HG02642 (cell line): Measurements from ENCODE around the gene KLHL29.

Experiments used
- ATAC-seq: cut with Tn5 transposase; IDR thresholded peaks from one replicate; pipeline ENCODE4 v1.9.1; 2021; ENCODE audit warnings: mild to moderate bottlenecking; ENCODE audit not compliant: unreplicated experiment, poor library complexity

The KLHL29 gene

DNA sequence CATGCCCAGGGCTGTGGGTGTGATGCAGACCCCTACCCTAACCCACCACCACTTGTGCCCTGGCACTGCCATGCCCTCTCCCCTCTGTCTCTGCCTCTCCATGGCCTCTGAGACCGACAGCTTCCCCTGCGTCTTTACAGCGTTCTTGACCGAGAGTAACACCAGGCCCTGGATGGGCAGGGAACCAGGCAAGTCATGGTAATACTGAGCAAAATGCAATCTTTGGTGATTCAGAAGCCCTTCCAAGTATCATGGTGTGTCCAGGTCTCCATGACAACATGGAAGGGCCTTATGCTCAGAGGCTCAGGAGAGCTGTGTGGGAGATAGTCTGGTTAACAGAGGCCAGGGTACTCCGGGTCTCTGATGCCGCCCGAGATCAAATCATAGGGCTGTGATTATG is 176.1 kb downstream of the KLHL29 start:
- ATAC-seq = no peak

DNA sequence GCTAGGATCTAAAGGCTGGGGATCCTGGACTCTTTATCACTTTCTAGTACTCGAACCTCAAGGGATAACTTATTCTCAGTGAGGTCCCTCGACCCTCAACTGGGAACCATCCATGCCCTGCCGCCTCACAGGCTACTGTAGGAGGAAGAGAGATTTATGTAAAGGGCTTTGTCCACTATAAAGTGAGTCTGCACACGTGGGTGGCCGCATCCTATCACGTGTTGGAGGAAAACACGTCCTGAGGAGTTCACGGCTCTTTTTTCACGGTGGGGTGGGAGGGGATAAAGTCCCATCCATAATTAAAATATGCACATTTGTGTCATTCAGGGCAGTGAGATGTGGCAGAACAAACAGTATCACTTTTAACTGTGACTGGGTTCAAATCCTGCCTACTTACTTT is 176.6 kb downstream of the KLHL29 start:
- ATAC-seq = no peak

DNA sequence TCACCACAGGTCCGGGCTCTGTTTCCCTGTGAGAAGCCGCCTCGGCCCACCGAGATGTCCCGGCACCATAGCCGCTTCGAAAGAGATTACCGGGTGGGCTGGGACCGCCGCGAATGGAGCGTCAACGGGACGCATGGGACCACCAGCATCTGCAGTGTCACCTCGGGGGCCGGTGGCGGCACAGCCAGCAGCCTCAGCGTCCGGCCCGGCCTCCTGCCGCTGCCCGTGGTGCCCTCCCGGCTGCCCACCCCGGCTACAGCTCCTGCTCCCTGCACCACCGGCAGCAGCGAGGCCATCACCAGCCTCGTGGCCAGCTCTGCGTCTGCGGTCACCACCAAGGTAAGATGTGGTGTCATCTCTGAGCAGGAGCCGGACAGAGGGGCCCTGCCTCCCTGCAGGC is 177.2 kb downstream of the KLHL29 start:
- no peak for ATAC-seq

DNA sequence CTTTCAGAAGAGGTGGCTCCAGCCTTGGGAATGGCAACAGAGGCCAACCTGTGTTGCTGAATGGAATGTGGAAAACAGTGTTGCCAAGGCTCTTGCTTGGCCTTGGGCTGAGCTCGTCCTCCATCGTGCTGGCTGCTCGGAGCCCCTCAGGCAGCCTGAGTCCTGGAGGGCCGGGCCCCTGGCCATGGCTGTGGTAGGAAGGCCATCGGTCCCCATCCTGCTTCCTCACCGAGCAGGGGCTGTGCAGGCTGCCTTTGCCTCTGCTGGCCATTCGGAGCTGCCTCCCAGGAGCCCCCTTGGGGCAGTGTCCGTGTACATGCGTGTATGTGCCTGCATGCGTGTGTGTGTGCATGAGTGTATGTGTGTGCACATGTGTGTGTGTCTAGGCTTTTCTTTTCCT is 178.2 kb downstream of the KLHL29 start:
- ATAC-seq = no peak

DNA sequence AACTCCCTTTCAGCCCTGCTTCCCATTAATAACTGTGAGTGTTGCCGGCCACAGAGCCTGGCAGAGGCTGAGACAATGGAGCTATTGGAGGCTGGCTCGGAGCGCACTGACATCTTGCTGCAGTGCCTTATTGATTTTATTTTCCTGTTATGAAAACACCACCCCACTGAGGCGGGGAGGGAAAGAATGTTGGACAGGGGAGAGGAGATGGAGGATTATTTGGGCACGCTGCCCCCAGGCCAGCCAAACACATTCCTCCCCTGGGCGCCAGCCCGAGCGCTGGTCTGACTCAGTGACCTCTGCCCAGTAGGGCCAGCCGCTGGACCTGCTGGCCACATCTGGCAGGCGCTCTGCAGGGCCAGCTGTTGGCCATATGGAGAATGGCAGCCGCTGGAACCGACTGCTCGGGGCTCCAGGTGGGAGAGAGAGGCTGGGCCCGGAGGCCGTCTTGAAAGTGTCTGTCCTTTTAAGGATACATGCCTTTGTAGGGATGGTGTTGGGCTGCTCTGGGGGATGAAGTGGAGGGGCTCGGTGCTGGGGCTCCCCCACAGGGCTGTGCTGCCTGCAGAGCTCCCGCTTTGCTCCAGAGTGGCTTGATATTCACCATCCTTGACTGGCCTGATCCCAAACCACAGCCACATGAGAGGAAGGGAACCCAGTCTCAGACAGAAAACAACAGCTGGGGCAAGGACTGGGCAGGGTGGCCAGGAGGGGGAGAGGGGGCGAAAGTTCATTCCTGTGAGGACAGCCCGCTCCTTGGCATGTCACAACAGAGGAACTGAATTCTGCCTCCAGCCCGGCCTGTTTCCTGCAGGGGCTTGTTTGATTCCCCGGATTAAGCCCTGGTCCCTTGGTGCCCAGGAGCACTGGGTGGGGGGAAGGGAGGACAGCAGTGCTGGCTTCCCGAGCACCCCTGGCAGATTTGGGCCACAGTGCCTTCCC is 179.0 kb downstream of the KLHL29 start:
- no peak for ATAC-seq

DNA sequence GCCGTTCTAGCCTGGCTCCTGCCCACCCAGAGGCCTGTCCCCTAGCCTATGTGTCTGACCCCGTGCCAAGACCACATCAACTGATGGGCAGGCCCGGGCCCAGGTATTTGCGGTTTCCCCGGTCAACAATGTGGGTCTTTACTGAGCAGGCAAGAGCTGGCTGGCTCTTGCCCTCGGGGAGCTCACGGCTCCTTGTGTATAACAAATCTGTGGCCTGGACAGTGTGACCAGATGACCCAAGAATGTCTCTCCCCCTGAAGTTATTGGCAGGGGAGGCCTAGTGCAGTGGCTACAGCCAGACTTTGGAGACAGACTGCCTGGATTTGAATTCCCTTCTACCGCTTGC is 179.6 kb downstream of the KLHL29 start:
- ATAC-seq = no peak

DNA sequence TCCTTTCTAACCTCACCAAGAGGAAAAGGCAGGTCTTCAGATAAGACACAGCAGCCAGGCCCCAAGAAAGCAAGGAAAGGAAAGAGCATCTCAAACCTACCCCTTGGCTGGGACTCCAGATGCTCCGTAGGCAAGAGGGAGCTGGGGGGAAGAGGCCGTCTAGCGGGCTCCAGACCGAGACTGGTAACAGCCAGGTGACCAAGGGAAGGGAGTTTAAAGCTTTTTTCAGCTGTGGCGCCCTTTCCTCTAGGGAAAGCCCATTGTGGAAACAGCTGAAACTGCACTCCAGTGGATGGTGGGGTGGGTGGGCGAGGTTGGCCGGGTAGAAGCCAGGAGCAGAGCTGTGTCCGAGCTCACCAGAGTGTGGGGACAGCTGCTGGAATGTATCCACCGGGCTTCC is 180.4 kb downstream of the KLHL29 start:
- ATAC-seq = no peak

DNA sequence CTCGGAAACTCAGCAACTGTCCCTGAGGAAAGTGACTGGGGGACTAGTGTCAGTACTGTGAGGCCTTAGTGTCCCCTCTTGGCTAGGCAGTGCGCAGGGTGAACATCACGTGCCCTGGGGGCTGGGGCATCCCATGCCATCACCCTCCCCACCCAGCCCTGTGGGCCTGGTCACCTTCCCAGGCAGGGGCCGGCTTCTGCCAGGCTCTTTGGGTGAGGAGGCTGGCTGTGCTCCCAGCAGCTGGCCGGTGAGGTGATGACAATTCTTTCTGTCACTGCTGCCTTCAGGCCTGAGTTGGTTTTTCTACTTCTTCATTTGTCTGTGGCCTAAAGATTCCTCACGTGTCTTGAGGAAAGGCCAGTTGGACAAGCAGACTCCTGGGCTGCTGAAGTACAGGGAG is 180.8 kb downstream of the KLHL29 start:
- no peak for ATAC-seq

DNA sequence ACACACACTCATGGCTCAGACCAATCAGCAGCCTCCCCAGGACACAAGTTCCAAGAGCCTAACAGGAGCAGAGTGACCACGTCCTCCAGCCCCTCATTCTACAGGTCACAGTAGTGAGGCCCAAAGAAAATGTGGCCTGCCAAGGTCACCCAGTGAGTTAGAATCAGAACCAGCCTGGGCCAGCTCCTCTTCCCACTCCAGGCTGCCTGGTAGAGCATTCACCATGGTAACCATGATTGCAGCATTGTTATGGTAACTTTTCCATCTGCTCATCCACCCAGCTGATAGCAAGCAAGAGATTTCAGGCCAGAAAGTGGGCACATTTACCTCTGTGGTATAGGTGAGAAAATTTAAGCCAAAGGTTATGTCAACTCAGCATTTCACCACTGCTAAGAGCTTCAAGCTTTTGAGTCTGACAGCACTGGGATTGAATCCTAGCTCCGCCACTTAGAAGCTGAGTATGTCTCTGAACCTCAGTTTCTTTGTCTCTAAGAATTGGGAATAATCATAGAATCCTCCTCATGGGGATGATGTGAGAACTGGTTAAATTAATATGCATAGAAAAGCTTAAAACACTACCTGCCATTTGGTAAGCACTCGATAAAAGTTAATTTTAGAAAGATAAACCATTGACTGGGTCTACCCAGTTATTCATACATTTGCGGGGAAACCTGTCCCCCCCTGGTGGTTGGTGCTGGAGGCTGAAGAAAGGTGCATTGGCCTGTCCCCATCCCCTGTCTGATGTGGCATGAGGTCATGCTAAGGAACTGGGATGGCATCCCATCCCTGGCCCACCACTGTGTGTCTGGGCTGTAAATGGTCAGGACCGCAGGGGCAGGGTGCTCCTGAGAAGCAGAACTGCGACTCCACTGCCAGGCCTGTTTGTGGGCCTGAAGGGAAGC is 181.5 kb downstream of the KLHL29 start:
- no peak for ATAC-seq

DNA sequence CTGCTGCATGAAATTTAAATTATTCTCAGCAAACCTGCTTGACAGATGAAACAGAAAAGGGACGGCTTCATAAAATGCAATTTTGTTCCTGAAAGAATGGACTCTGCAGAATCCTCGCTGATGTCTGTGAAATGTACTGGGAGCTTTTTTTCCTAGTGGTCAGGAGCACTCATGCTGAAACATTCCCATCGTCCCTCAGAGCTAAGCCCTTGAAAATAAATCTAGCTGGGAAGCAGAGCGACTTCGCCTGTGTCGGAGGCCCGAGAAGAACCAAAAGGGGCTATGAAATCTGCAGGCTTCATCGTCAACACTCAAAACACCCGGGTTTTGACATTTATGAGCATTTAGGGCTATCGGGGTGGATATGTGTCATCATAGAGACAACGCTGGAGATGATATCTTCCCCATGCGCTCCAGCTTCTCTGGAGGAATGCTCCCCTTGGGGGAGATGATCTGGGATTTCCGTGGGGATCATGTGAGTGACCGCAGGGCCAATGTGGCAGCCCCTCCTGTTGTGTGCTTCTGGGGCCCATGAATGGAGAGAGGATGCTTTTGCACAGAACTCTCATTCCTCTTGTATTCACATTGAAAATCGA is 182.3 kb downstream of the KLHL29 start:
- no peak for ATAC-seq

DNA sequence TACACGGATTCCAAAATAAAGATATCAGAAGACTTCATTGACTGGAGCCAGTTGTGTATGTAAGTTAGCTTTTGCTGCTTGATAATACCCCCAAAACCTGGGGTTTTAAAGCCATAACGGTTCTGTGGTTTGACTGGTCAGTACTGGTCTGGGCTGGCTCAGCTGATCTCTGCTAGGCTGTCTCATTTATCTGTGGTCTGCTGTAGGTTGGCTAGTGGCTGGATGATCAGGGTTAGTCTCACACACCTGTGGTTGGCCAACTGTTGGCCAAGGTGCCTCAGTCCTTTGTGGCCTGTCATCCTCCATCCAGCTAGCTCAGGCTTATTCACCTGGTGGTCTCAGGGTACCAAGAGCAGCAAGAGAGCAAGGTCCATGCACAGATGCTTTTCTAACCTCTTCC is 183.2 kb downstream of the KLHL29 start:
- no peak for ATAC-seq

DNA sequence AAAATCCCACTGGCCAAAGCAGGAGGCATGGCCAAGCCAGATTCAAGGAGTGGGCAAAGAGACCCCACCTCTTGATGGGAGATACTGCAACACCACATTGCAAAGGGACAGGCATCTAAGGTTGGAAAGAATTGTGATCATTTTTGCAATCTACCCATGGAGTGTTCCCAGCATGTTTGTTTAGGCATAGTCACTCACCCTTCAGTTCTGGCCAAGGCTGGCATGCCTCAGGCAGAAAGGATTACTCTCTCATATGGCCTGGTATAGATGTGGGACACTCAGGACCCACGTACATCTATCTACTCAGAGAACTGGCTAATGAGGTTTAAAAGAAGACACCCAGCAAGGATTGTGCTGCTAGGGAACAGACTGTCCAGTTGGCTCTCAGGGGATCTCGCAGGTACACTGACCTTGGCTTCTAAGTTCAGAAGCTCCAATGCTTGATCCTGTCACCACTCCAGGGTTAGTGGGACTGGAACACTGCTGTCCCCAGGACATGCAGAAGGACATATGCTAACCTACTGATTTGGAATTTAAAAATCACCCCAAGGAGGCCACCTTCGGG is 183.7 kb downstream of the KLHL29 start:
- ATAC-seq = no peak

DNA sequence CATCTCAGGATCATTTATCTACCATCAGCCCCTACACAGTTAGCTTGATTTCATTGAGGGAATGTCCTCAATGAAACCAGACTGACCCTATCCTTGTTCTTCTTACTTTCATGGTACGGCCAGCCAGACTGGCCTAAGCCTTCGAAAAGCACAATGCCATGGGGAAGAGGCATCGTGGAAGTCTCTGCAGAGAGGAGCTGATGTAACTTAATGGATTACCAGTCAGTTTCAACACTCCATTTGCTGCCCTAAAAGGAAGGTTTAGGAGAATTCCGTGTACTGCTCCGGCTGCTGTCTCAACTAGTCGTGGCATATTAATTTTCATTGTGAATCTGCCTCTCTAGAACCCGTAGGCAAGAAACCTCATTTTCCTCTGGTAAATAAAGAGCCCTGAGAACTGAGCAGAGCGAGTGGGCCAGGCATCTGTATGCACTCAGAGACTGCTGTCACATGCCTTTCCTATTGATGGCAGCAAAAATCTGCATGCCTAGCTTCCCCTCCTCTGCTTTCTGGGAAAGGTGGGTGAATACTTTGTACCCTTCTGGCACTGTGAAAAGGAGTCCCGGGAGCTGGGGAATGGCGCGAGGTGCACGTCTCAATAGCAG is 184.9 kb downstream of the KLHL29 start:
- no peak for ATAC-seq

DNA sequence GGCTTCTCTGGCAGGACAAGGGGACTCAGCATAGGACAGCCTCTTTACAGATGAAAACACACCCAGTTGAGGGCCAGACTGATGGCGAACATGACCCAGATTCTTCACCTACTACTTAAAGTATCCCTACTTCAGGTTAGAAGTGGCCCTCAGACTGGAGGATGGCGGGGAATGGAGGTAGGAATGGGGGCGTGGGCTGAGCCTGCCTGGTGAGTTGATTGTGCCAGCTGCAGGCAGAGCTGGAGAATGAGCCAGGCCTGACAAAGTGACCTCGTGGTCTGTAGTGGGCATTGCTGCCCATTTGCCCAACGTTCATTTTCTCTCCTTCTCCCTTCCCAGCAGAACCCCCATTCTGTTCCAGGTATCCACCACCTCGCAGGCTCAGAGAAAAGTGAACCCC is 186.1 kb downstream of the KLHL29 start:
- no peak for ATAC-seq

DNA sequence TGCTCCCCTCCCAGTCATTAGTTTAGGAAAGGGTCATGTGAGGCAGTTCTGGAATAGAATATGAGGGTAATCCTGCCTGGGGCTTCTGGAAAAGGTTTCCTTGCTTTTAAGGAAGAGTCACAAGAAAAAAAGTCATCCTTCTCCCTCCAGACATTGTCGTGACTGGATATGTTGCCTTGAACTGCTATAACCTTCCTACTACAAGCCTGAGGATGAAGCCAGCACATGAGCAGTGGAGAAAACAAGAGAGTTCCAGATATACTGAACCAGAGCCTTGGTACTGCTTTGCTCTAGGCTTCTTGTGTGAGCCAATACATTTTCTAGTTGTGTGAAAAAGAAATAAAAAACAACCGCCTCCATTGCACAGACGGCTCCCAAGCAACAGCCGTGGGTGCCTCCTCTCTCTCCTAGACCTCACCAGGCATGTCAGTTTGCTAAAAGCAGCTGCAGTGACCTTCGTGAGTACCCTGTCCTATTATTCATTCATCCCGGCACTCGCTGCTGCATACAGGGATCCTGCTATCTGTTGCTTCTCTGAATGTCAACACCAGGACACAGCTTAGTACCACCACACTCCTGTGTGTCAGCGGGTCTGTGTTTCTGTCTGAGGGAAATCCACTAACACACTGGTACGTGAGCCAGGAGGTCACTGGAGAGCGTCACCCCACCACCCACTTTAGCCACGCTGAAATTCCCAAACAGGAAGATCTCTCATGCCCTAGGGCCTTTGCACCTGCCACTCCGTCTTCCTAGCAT is 186.7 kb downstream of the KLHL29 start:
- ATAC-seq = no peak

DNA sequence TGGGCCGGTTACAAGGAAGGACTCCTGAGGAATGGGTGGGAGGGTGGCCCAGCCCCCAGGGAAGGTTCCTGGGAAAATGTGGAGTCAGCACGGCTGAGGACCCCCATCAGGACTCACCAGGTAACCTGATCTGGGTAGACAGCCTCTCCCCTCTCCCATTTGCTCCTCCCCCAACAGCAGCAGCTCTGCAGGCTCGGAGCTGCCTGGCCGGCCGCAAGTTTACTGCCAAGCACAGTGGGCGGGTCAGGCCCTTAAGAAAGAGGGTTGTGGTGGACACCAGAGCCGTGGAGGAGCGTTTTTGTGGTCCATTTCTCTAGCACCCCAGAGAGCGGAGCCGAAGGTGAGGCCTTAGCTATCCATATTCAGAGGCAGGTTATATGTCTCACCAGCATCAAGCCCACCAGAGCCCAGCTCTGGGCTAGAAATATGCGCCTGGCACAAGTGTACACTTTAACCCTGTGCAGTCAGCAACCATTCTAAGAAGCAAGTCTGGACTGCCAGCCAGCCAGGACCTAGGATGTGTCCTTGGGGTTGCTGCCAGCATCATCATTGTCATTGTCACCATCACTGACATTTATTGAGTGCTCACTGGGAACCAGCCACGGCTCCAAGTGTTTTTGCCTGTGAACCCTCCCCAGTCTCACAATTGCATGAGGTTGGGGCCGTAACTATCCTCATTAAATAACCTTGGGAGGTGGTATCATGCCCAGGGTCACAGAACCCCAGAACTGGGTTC is 190.1 kb downstream of the KLHL29 start:
- no peak for ATAC-seq

DNA sequence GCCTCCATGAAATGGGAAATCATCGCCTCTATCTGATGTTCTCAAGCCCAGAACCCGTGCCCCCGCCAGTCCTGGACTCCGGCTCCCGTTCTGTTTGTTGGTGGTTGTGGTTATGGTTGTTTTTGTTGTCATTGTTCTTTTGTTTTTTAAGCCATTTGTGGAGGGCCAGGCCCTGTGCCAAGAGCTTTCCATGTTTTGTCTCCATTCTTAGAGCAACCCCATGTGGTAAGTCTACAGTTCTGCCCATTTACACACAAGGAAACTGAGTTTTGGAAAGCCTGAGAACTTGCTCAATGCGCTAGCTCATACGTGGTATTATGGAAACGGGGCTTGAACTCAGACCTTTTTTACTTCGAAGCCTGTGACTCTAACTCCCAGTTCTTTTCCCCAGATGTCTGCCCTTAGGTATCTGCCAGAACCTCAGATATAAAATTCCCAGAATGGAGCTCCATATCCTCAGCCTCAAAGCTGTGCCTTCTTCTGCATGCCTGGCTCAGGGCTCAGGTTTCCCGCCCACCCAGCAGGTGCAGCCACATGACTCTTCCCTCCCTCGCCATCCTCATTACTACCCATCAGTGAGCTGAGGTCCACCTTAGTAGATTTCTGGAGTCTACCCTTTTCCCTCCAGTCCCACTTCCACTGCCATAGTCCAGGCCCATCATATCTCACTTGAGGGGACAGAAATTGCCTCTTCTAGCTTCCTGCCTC is 194.1 kb downstream of the KLHL29 start:
- ATAC-seq = no peak

DNA sequence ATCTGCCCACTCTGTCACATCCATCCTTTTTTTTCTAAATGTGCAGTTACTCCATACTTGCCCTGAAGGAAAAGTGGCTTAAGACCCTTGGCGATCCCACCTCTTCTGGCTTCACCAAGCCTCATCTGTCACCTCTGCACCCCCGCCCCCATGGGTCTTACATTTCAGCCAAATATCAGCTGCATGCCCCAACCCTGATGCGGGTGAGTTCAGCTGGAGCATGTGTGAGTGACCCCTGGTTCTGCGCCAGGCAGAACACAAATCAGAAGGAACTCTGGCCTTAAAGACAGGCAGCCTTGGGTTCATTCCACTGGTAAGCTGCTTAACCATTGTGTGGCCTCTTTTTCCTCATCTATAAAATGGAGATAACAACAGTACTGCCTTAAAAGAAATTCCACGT is 194.7 kb downstream of the KLHL29 start:
- no peak for ATAC-seq
